ENCODE data around the gene CD1B.
"Not testable (repeated sequence)": the region's sequence is repeated elsewhere in the genome, so short reads cannot be mapped to it uniquely, and the experiment has no call there.

Gene CD1B

GRCh38 chr1:158331481-158332150, at the start of gene CD1B:
Gene CD1B (minus strand): TSS chr1:158331531. CDS start chr1:158331423, 108 bp downstream.
- FAIRE-seq (no peak), DNase-seq (ENCODE audit: insufficient read length, low spot score) (no peak)

- FAIRE-seq (no peak), DNase-seq (ENCODE audit: insufficient read length, low spot score) (no peak)
Observed at GRCh38 chr1:158374860-158375259, 43.5 kb upstream of the CD1B start.

- not testable (repeated sequence) for FAIRE-seq; DNase-seq (ENCODE audit: insufficient read length, low spot score)
Observed at GRCh38 chr1:158374101-158374500, 42.8 kb upstream of the CD1B start.

- no peak for FAIRE-seq
- no peak for DNase-seq (ENCODE audit: insufficient read length, low spot score)
Observed at GRCh38 chr1:158371188-158371953, 40.0 kb upstream of the CD1B start.

- FAIRE-seq (no peak), DNase-seq (ENCODE audit: insufficient read length, low spot score) (no peak)
Observed at GRCh38 chr1:158366783-158367182, 35.5 kb upstream of the CD1B start.

GRCh38 chr1:158362941-158363340, 31.6 kb upstream of the CD1B start:
- FAIRE-seq: no peak

GRCh38 chr1:158362482-158362881, 31.2 kb upstream of the CD1B start:
- DNase-seq (ENCODE audit: insufficient read length, low spot score) (no peak), FAIRE-seq (no peak)

More at GRCh38 chr1:158362941-158363340, 31.6 kb upstream of the CD1B start:
- DNase-seq (ENCODE audit: insufficient read length, low spot score): no peak

- FAIRE-seq (no peak), DNase-seq (ENCODE audit: insufficient read length, low spot score) (no peak)
Observed at GRCh38 chr1:158357441-158357840, 26.1 kb upstream of the CD1B start.

GRCh38 chr1:158356616-158357015, 25.3 kb upstream of the CD1B start:
- no peak for DNase-seq (ENCODE audit: insufficient read length, low spot score)
- FAIRE-seq: no peak

- DNase-seq (ENCODE audit: insufficient read length, low spot score): no peak
- no peak for FAIRE-seq
Observed at GRCh38 chr1:158355773-158356285, 24.5 kb upstream of the CD1B start.

- FAIRE-seq: no peak
- DNase-seq (ENCODE audit: insufficient read length, low spot score): no peak
Observed at GRCh38 chr1:158354255-158354654, 22.9 kb upstream of the CD1B start.

GRCh38 chr1:158353303-158354075, 22.2 kb upstream of the CD1B start, which contains the start of gene CD1E:
Gene CD1E (plus strand): TSS chr1:158353894. CDS start chr1:158353989, 95 bp downstream.
- FAIRE-seq: no peak
- no peak for DNase-seq (ENCODE audit: insufficient read length, low spot score)

GRCh38 chr1:158348946-158349345, 17.6 kb upstream of the CD1B start:
- not testable (repeated sequence) for DNase-seq (ENCODE audit: insufficient read length, low spot score); FAIRE-seq

GRCh38 chr1:158336413-158336812, 5.1 kb upstream of the CD1B start:
- not testable (repeated sequence) for DNase-seq (ENCODE audit: insufficient read length, low spot score); FAIRE-seq

- no peak for FAIRE-seq
Observed at GRCh38 chr1:158335213-158335532, 3.8 kb upstream of the CD1B start.

GRCh38 chr1:158334526-158335212, 3.3 kb upstream of the CD1B start:
- DNase-seq (ENCODE audit: insufficient read length, low spot score) (no peak), FAIRE-seq (no peak)

More at GRCh38 chr1:158335213-158335532, 3.8 kb upstream of the CD1B start:
- no peak for DNase-seq (ENCODE audit: insufficient read length, low spot score)

- no peak for FAIRE-seq
- DNase-seq (ENCODE audit: insufficient read length, low spot score): no peak
Observed at GRCh38 chr1:158333405-158334155, 2.2 kb upstream of the CD1B start.

- DNase-seq (ENCODE audit: insufficient read length, low spot score) (no peak), FAIRE-seq (no peak)
Observed at GRCh38 chr1:158331106-158331425, 265 bp downstream of the CD1B start.

- no peak for FAIRE-seq
- no peak for DNase-seq (ENCODE audit: insufficient read length, low spot score)
Observed at GRCh38 chr1:158330391-158331105, 783 bp downstream of the CD1B start.
